ENCODE results near the gene HYDIN.

HYDIN gene

DNA sequence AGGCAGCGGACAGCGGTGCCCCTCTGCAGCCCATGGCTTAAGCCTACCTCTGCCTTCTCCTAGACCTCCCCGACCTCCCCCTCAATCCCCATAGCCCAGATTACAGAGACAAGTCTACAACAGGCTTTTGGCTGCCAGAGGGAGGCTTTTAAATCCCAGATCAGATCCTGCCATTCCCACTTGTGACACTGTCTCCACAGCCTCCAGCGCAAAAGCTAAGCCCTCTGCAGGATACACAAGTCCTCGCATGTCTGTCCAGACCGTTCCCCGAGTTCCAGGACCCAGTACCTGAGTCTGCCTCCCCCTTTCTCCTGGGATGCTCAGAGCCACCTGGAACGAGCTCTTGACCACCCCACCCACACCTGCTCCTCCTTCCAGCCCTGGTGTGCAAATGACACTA is 460.8 kb downstream of the HYDIN start:
- in situ Hi-C loops (cut with HindIII; ENCODE audit: low sequenced_read_pairs) = loop anchor here (25.0 kb wide), 1 partner anchor 207 kb away; no protein-coding TSS in a partner anchor

- in situ Hi-C loops (cut with HindIII; ENCODE audit: low sequenced_read_pairs) = loop anchor here (25.0 kb wide), 1 partner anchor 207 kb away; no protein-coding TSS in a partner anchor
Measured at GRCh38 chr16:70769131-70769530, 461.4 kb downstream of the HYDIN start.

DNA sequence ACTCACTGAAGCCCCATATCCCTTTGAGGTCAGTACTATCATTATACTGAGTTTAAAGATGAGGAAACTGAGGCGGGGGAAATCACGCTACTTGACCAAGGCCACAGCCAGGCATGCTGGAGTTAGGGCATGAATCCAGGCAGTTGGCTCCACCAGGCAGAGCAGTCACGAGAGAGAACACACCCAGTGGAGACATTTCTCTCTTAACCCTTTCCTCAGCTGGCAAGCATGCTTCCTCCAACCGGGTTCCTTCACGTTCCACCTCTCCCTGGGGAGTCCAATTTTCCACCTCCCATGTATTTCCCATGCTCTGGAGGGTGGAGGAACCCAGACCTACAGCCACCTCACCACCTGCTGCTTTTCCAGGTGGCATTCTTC is 462.3 kb downstream of the HYDIN start:
- in situ Hi-C loops (cut with HindIII; ENCODE audit: low sequenced_read_pairs) = loop anchor here (25.0 kb wide), 1 partner anchor 206 kb away; no protein-coding TSS in a partner anchor

GRCh38 chr16:70767377-70768202 is 462.9 kb downstream of the HYDIN start:
- in situ Hi-C loops (cut with HindIII; ENCODE audit: low sequenced_read_pairs) = loop anchor here (25.0 kb wide), 1 partner anchor 205 kb away; no protein-coding TSS in a partner anchor

GRCh38 chr16:70766658-70767057 is 463.9 kb downstream of the HYDIN start:
- in situ Hi-C loops (cut with HindIII; ENCODE audit: low sequenced_read_pairs) = loop anchor here (25.0 kb wide), 1 partner anchor 204 kb away; no protein-coding TSS in a partner anchor

- in situ Hi-C loops (cut with HindIII; ENCODE audit: low sequenced_read_pairs) = loop anchor here (25.0 kb wide), 1 partner anchor 204 kb away; no protein-coding TSS in a partner anchor
Measured at GRCh38 chr16:70766176-70766575, 464.3 kb downstream of the HYDIN start.

DNA sequence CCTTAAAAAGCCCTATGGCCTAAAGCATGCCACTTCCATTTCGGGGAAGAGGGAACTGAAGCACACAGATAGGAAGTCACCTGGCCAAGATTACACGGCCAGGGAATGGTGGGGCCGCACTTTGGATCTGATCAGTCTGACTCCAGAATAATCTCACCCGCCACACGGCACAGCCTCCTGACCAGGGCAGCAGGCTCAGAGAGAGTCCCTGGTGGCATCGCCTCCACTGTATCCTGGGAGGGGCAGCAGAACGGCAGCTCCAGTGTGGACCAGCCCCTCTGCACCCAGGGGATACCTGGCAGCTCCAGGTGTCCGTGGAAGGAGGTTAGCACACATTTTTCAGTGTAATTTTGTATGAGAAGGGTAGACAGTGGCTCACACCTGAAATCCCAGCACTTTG is 465.0 kb downstream of the HYDIN start:
- in situ Hi-C loops (cut with HindIII; ENCODE audit: low sequenced_read_pairs) = loop anchor here (25.0 kb wide), 1 partner anchor 203 kb away; no protein-coding TSS in a partner anchor

GRCh38 chr16:70764632-70765031 is 465.9 kb downstream of the HYDIN start:
- in situ Hi-C loops (cut with HindIII; ENCODE audit: low sequenced_read_pairs) = loop anchor here (25.0 kb wide), 1 partner anchor 202 kb away; no protein-coding TSS in a partner anchor

GRCh38 chr16:70760221-70760620 is 470.3 kb downstream of the HYDIN start:
- in situ Hi-C loops (cut with HindIII; ENCODE audit: low sequenced_read_pairs) = loop anchor here (25.0 kb wide), 1 partner anchor 198 kb away; no protein-coding TSS in a partner anchor

GRCh38 chr16:70759666-70760065 is 470.9 kb downstream of the HYDIN start:
- in situ Hi-C loops (cut with HindIII; ENCODE audit: low sequenced_read_pairs) = loop anchor here (25.0 kb wide), 1 partner anchor 197 kb away; no protein-coding TSS in a partner anchor

DNA sequence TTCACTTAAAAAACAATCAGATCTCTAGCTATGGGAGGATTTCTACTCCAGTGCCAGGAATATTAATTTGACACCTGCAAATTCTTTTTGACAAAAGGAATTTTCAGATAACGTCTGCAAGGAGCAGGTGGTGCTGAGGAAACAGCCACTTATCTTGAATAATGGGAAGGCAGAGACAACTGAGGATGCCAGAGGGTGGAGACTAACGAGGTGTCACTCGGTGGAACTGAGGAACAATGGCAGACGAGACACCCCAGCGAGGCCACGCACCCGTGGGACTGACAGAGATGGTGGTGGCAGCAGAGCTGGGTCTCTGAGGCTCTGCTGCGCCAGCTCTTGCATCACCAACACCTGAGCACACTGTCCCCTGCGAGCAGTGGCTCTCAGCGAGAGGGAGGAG is 471.7 kb downstream of the HYDIN start:
- in situ Hi-C loops (cut with HindIII; ENCODE audit: low sequenced_read_pairs) = loop anchor here (25.0 kb wide), 1 partner anchor 196 kb away; no protein-coding TSS in a partner anchor

Data from DLD1 (cell line).